GM21717 (cell line): ENCODE data around the gene TP53BP1.

Source experiments
- ATAC-seq: cut with Tn5 transposase; IDR thresholded peaks from one replicate; pipeline ENCODE4 v1.9.1; 2021; ENCODE audit warnings: mild to moderate bottlenecking, moderate library complexity; ENCODE audit not compliant: unreplicated experiment

The TP53BP1 gene

GRCh38 chr15:43518197-43518761 is 25.3 kb upstream of the TP53BP1 start:
- ATAC-seq = no peak

DNA sequence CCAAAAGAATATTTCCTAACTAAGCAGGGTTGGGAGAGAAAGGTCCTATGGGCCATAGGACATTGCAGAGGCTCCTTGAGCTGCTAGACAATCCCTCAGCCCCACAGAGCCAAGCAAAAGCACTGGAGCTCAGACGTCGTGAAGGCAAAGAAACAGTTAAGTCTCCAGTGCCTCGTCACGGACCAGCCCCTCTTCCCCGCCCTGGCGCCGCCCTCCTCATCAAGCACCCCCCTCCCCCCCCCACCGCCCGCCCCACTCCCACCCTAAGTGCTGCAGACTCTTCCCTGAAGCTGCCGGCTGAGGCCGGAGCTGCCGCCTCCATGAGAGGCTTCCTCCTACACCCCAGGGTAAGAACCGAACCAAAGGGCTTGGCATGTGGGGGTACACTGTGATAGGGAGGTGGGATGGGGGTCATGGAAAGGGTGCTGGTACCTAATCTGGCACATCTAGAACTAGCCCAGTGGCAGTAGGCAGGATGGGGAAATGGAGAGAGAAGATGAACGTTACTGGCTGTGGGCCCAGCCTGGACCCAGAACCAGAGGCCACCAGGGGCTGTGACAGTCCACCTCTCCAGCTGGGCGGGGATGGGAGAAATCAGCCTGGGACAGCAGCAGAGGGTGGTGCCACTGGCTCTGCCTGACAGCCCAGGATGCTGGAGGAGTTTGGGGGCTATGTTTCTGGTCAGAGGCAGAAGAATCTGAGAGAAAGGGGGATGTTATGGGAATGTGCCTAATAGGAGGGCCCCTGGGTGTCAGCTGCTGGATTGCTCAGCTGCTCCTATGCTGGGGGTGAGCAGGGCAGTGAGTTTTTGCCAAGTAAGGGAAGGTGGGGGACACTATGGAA is 24.6 kb upstream of the TP53BP1 start, which contains the start of gene MAP1A:
MAP1A (plus strand) TSS at position 255 of the 843 bp plus-strand sequence. CDS start 3,866 bp downstream, outside the sequence.
- no peak for ATAC-seq

GRCh38 chr15:43516801-43517353 is 23.9 kb upstream of the TP53BP1 start:
- ATAC-seq = no peak

DNA sequence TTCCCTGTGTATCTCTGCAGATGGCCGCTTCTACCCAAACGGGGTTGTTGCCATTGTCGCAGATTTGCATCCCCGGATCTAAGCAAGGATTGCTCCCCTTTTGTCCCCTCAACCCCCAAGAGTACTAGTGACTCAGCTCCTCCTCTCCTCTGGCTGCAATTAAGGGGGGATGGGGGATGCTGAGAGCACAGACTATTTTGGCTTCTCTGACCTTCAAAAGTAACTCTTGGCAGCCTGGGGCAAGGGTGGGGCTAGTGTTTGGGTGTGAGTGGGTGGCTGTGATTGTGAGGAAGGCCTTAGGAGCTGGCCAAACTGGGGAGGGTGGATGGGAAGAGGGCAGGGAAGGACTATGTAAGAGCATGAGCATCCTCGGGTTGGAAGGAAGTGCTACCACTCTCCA is 23.2 kb upstream of the TP53BP1 start:
- ATAC-seq = no peak

DNA sequence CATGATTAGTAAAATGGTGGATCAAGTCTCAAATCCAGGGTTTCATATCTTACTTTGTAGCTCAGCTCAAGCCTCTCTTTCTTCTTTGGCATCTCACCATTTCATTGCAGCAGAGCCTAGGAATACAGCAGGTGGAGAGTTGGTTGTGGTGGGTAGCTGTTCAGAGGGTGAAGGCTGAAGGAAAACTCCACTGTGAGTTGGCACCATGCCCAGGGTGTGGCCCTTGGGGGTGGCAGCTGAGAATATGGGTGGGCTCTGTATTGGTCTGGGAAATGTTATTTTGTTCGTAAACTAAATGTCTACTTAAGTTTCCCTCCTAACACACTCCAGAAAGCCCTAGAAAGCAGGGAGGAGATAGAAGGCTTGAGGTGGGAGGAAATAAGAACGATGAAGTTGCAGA is 22.8 kb upstream of the TP53BP1 start:
- no peak for ATAC-seq

- ATAC-seq = no peak
Observed at GRCh38 chr15:43514241-43515057, 21.5 kb upstream of the TP53BP1 start.

DNA sequence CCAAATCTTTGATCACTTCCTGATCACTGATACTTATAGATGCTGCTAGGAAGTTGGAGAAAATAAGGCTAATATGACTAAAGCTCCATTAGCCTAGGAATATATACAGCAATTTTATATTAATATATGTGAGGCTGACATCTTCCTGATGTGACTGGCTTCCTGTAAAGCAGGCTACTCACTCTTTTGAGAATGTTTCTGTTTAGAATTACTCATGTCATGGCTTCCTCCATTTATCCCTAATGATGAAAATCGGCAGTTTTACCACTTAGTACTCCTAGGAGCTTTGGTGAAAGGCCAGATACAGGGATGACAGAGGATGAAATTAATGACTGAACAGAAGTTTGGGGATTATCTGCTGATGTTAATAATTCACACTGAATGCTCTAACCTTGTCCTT is 20.6 kb upstream of the TP53BP1 start:
- no peak for ATAC-seq

DNA sequence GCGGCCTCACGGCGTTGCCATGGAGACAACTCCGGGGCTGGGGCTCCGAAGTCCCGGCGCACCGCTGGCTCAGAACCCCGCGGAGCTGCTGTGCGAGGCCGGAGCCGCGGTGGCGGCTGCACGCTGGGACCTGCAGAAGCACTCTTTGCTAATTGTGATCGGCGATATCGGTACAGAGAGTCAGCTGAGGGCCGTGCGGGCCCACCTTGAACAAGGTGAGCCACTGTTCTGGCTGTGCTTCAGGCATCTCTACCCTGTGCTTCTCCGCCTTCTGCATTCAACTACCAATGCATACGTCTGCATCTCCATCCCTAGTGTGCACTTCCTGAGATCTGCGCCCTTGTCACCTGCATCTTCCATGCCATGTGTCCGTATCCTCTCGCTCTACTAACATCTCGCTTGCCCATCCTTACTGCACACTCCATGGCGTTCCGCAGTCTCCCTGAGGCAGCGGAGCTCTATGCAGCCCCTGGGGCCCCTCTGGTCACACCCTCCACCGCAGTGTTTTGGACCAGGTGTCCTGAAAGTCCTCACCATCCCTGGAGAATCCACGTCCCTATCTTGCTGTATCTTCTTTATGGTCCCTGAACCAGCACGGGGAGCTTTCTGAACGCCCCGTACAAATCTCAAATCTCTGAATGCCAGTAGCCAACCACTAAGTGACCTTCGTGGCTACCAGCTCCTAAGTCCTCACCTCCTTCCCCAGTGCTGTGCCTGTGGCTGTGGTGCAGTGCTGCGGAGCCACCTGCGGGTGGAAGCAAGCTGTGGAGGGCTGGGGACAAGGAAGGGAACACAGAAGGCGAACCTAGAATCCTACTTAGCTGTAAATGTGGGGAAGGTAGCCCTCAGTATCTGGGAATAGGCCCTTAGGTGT is 18.3 kb upstream of the TP53BP1 start:
- ATAC-seq = no peak

GRCh38 chr15:43510200-43511011 is 17.4 kb upstream of the TP53BP1 start:
- ATAC-seq = peak; percentile 92

DNA sequence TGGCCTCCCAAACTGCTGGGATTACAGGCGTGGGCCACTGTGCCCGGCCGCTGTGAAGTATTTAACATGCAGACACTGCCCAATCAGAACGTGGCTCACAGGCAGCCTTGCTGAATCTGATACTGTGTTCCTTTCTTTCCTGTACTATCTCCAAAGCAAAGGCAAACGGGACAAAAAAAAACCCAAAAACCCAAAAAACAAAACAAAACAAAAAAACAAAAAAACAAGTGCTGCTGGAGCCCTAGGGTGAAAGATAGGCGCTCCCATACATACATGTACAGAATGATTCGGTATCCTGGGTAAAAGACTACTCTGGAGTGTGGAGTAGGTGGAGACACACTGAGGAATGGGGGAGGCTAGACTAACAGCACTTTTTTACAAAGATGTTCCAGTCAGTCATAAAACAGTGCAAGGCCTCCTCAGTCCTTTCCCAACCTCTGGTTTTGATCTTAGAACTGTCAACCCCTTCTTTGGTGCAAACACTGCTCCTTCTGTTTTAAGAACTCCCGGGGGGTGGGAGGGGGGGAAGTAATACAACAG is 16.8 kb upstream of the TP53BP1 start:
- ATAC-seq = no peak

DNA sequence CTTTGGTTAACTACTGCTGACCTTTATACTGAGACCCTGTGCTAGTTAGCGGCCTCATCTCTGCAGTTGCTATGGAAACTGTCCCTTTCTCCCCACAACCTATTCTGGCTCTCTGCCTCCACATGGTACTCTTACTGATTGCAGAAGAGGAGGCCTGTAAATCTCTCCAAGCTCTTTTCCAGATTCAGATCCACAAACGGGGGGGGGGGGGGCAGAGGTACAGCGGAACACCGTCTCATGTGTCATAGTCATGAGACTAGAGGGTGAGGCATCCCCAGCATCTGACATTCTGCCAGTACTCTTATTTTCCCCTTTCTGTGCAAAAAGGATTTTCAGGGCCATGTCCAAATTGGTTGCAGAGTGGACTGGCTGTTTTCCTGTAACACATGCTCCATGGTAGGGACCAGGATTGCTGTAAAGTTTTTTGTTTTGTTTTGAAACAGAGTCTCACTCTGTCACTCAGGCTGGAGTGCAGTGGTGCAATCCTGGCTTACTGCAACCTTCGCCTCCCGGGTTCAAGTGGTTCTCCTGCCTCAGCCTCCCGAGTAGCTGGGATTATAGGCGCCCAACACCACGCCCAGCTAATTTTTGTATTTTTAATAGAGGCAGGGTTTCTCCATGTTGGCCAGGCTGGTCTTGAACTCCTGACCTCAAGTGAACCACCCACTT is 16.2 kb upstream of the TP53BP1 start:
- no peak for ATAC-seq

GRCh38 chr15:43508421-43508820 is 15.5 kb upstream of the TP53BP1 start:
- ATAC-seq = no peak

- ATAC-seq = no peak
Observed at GRCh38 chr15:43505738-43506137, 12.8 kb upstream of the TP53BP1 start.

GRCh38 chr15:43499635-43500034 is 6.7 kb upstream of the TP53BP1 start:
- no peak for ATAC-seq

DNA sequence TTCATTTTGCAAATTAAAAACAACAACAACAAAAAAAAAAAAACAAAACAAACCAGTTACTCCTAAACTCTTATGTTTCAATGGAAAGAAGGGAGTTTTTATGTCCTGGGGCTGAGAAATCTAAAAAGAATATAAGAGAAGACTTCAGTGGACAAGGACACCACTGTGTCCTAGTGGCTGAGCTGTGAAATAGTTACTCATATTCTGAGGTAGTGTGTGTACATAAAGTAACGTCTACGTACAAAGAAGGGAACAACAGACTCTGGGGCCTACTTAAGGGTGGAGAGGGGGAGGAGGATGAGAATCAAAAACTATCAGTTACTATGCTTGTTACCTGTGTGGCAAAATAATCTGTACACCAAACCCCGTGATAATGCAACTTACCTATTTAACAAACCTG is 6.0 kb upstream of the TP53BP1 start:
- ATAC-seq = no peak

DNA sequence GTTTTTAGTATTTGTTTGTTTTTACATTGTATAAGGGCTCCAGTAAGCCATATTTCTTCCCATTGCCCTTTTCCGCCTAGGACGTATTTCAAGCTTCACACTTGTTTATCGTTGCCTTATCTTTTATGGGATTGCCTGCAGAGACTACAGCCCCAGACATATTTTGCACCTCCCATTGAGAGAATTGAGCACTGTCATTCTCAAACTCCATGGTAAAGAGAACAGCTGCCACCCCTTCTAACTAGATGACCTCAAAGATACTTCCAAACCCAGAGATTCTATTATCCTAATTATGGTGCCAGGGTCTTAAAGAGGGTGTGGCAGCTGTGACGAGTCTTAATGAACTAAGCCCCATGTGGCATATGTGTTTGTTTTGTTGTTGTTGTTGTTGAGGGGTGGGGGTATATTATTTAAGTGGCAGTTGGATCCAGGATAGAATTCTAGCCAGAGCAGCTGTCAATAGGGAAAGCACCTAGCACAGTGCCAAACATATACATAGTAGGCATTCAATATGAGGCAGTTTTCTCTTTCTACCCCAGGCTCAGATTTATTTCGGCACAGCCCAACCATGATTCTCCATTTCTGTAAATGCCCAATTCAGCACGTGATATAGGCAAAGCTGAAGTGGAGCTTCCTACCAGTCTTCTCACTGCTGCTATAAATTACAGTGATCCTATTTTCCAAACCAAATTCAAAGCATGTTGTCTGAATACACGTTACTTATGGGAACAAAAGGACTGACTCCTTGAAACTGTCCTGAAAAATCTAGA is 932 bp upstream of the TP53BP1 start:
- no peak for ATAC-seq

- ATAC-seq = no peak
Observed at GRCh38 chr15:43492266-43492665, 690 bp downstream of the TP53BP1 start.

DNA sequence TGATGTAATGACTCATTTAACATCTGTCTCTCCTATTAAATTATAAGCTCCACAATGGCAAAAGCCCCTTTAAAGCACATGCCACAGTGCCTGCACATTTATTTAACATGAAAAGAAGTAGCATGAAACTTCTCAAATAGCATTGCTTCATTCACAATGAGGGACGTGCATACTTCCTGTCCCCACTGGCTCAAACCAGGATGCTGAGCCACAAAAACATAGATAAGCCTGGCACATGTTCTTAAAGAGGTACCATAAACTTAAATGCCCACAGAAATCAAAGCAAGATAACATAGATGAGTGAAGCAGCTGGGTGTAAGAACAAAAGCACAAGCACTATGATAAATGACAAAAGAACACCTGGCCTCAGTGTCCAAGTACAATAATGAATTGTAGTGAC is 3.8 kb downstream of the TP53BP1 start:
- ATAC-seq = no peak
